Amniotic stem cell (primary cell): ENCODE data around the gene DNAJB6.

Experiments
- DNase-seq: peaks from one replicate; lab custom pipeline; 2025; lab: John Stamatoyannopoulos, UW

The DNAJB6 gene

GRCh38 chr7:157409753-157410727 is 73.2 kb downstream of the DNAJB6 start:
- no peak for DNase-seq

DNA sequence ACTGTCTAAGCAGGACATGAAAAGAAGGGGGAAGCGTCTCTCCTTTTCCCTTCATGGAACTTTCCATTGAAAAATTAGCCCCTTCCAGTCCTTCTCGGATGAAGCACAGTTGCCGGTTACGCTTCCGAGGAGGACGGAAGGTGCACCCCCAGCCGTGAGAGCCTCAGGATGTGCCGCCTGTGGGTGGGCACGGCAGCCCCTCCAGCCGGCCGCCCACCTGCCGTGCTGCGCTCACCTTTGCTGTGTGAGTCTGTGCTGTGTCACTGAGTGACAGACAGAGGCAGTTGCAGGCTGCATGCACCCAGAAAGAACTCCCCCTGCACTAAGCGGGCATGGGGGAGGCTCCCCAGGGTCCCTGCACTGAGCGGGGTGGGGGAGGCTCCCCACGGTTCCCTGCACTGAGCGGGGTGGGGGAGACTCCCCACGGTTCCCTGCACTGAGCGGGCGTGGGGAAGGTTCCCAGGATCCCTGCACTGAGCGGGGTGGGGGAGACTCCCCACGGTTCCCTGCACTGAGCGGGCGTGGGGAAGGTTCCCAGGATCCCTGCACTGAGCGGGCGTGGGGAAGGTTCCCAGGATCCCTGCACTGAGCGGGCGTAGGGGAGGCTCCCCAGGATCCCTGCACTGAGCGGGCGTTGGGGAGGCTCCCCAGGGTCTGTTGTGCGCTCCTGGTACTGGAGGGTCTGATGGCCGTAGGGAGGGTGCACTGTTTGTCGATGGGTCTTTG is 74.2 kb downstream of the DNAJB6 start:
- DNase-seq: no peak

DNA sequence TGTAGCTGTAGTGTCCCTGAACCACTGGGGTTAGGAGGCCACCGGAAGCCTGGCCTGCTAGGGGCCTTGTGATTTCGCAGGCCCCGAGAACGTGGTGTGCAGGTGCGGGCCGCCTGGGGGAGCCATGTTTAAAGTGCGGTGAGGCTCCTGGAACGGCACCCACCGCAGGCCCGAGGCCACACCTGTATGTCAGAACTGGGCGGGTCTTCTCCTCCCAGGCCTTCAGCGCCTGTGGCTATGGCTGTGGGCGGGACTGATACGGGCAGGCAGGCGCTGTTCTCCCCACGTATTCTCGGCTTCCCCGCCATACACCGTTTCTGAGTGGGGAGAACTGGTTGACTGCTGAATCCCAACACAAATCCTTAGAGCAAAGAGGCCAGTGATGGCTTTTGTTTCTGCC is 74.8 kb downstream of the DNAJB6 start:
- no peak for DNase-seq

- DNase-seq: peak; percentile 9
These were observed 75.2 kb downstream of the DNAJB6 start for GRCh38 chr7:157412021-157412443.

GRCh38 chr7:157412491-157413180 is 75.8 kb downstream of the DNAJB6 start:
- DNase-seq: no peak

DNA sequence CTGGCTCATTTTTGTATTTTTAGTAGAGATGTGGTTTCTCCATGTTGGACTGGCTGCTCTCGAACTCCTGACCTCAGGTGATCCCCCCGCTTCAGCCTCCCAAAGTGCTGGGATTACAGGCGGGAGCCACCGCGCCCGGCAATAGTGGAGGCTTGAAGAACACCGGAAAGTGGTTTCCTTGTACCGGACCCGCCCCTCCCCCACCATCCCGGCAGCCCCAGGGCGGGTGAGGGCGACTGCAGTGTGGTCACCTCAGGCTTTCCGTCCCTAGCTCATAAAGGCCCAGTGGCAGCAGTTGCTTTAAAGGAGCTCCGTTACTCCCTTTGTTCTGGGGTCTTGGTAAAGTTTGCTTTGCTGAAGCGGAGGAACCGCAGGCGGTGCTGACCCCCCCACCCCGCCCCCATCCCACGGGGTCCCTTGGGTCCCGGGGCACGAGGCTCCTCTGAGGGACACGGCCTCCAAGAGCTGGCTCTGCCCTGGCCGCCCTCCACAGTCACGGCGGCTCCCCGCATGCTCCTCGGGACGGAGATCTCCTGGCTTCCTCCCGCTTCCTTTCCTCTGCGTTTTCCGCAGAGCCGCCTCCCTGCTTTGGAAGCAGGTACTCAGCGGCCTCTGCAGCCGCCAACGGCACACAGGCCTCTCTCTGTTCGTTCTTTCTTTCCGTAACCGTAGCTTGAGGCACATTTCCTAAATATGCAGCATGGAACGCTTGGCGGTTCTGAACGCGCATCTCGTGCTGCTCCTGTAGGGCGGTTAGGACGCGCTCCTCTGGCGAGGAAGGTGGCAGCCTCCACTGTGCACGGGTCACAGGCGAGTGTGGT is 77.3 kb downstream of the DNAJB6 start:
- DNase-seq: no peak

- DNase-seq: no peak
These were observed 77.9 kb downstream of the DNAJB6 start for GRCh38 chr7:157414702-157415096.

- DNase-seq: no peak
These were observed 78.7 kb downstream of the DNAJB6 start for GRCh38 chr7:157415486-157415885.

GRCh38 chr7:157416011-157416410 is 79.2 kb downstream of the DNAJB6 start:
- DNase-seq: no peak

DNA sequence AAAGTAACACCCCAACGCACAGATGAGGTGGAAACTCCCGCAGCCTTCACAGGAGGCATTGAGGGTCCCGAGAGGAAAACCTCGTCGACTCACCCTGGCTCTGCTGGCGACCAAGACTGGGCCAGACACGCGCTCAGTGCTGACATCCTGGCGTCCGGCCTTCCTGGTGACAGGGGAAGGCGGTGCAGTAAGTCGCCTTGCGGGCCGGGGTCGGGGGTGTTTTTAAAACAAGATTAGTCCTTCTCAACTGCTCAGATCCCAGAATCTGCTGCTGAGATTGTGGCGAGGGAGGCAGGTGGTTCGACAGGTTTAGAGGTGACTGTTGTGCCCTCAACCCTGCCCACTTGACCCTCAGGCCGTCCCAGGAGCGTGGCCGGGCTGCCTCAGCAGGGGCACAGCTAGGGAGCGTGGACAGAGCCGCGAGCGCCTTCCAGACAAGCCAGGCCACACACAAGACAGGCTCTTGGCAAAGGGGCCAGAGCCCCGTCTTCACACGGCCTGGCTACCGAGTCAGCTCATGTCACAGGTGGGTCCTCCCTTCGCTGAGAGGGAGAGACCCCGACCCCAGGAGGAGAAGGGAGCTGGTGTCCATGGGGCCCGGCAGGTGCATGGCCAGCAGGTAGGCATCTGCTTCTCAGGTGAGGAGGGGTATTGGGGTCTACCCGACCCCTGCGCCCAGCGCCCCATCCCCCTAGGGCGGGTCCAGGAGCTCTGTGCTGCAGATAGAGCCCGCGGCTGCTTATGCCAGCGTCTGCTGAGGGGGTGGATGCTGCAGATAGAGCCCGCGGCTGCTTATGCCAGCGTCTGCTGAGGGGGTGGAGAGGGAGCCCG is 81.6 kb downstream of the DNAJB6 start:
- DNase-seq: no peak

DNA sequence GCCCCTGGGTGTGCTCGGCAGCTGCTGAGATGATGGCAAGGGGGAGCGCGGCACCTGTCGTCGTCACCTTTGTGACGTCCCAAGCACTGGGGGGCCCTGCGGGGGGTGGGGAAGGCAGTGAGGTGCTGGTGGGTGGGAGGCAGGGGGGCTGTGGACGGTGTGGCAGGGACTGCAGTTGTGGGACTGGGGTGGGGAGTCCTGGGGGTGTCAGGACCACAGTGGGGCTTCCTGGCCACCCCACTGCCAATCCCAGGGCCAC is 82.2 kb downstream of the DNAJB6 start:
- DNase-seq: no peak

DNA sequence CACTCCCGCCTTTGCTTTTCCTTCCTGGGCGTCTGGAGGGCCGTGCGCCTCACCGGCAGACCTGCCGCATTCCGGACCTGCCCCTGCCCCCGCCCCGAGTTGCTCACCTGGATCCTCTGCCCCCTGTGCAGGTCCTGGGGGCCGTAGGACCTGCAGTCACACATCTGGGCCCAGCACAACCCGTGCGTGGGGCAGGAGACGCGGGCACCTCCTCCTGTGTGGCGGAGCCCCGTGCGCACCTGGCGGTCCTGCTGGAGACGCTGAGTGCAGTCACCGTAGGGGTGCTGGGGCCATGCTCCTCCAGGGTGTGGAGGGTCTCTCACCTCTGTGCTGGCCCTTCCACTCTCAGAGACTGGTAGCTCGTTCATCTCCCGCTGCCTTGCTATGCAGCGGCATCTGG is 85.5 kb downstream of the DNAJB6 start:
- no peak for DNase-seq

DNA sequence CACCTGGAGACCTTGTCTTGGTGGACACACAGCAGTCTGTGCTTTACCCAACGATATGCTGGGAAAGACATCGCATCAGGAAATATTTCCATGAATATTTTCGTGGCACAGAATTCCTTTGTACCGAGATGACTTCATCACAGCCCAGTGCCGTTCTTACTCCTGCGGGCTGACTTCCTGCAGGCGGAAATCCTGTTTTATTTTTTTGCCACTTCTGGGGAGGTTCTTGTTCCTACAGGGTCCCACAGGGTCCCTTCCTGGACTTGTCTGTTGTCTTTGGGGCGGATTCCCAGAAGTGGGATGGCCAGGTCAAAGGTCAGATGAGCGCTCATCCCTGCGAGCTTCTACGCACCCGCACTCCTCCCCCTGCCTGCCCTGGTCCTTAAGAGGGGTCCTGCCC is 86.5 kb downstream of the DNAJB6 start:
- DNase-seq: no peak

- DNase-seq: no peak
These were observed 87.2 kb downstream of the DNAJB6 start for GRCh38 chr7:157423886-157424565.

DNA sequence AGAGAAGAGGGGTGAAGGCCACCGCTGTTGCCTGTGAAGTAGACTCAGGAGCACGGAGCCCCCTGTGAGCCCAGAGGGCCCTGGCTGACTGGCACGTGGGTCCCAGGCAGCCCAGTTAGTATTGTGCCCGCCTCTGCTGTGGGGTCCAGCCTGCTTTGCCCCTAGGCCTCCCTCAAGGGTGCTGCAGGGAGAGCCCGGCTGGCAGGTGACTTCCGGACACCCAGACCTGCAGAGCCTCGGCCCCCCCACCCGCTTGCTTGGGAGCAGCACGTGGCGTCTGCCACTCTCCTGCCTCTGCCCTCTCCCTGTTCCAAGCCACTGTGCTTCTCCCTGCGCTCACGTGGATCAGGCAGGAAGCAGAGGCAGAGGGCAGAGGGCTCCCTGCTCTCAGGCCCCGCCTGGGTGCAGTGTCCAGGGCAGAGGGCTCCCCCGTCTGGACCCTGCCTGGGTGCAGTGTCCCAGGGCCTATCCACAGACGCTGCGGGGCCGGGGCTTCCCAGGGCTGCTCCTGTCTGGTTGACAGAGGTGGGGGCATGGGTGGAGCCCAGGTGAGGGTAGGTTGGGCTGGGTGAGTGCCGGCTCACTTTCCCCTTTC is 88.4 kb downstream of the DNAJB6 start:
- no peak for DNase-seq

GRCh38 chr7:157425761-157426160 is 89.0 kb downstream of the DNAJB6 start:
- no peak for DNase-seq

DNA sequence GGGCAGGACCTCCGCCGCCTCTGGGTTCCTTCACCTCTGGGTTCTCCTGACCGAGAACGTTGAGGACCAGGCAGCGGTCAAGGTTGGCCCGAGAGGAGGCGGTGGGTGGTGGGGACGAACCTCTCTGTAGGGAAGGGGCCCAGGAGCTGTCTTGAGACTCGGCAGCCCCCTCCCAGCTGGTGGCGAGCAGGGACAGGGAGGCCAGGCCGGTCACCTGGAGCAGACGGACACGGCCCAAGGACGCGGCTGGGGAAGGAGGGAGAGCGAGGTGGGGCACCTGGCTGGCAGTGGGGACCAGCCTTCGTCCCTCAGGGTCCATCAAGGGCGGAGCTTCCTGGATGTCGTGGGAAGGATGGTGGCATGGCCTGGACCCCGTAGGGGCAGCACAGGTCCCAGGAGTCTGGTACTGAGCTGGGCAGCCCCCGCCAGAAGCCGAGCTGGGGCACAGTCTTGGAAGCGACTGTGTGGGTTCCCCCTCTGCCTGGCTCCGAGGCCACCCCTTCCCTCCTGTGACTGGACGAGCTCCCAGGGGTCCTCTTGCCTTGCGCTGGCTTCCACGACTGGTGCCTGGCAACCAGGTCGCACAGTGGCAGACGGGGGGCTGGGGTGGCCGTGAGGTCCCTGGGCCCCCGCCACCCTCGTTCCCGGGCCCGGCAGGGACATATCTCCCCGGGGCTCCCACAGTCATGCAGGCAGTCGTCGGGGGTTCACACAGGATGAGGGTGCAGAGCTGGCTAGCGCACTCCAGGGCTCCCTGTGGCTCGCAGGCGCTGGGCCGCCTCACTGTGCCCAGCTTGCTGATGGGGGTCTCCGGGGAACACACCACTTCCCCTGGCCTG is 89.9 kb downstream of the DNAJB6 start:
- DNase-seq: no peak

- no peak for DNase-seq
These were observed 91.2 kb downstream of the DNAJB6 start for GRCh38 chr7:157427811-157428553.
